ENCODE data around the gene PTBP2. TPM values are rescaled to one million over a fixed set of nuclear protein-coding genes. Genes with fewer than 3 reads are reported as not detected.
"Not testable (repeated sequence)": the region's sequence is repeated elsewhere in the genome, so short reads cannot be mapped to it uniquely, and the experiment has no call there.

PTBP2 gene
- total and polyA plus RNA-seq, 5 donors from 2014 or later: 1.4 to 31.9 (median 3.2) TPM

- Histone ChIP-seq H3K4me3 (ENCODE audit: low read depth, low read length) (no peak overlapping the region), H3K4me1 (ENCODE audit: control insufficient read depth, insufficient read depth, low read length, poor library complexity, severe bottlenecking) (no peaks in the 10 kb centered on the region), H3K36me3 (ENCODE audit: control insufficient read depth, insufficient read depth, low read length) (peaks cover 50% of the 10 kb centered on the region), H3K27ac (ENCODE audit: insufficient read depth, low read length, poor library complexity, severe bottlenecking) (no peak overlapping the region), H3K9me3 (ENCODE audit: control insufficient read depth in 2 of 2, low read length in 2 of 2) (no peaks in the 10 kb centered on the region), H3K27me3 (ENCODE audit: control insufficient read depth, insufficient read depth, low read length) (no peaks in the 10 kb centered on the region)
- DNase-seq (no peak), ATAC-seq (ENCODE audit: low read depth in 2 of 2) (no peak)
- H3K27me3 Mint-ChIP-seq: no peaks in the 10 kb centered on the region
- H3K9me3 Mint-ChIP-seq: no peaks in the 10 kb centered on the region
- H3K27ac Mint-ChIP-seq: no peak overlapping the region
- H3K4me3 Mint-ChIP-seq: no peak overlapping the region
- H3K4me1 Mint-ChIP-seq: peaks cover 0 to 4% (median under 1%) of the 10 kb centered on the region in 4 donors
- peaks cover 28% of the 10 kb centered on the region for H3K36me3 Mint-ChIP-seq
Measured at GRCh38 chr1:96790599-96790998, 69.0 kb downstream of the PTBP2 start.

DNA sequence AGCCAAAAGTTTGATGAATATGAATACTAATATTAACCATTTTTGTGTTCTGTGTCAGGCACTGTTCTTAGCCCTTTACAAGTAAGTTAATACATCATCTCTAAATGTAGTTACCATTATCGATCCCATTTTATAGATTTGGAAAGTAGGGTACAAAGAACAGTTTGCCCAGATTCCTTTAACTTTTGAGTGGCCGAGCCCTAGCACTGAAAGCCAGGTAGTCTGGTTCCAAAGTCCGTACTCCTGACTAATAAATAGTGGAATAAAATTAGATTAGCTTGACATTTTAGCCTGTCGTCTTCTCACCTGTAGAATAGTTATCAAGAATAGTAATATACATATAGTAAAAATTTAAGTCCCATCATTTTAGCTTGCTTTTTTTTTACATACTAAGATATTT is 70.6 kb downstream of the PTBP2 start:
- Mint-ChIP-seq H3K4me3 (no peak overlapping the region), H3K27me3 (no peaks in the 10 kb centered on the region), H3K27ac (no peak overlapping the region), H3K4me1 (peaks cover 0 to 11% (median 5%) of the 10 kb centered on the region in 4 donors), H3K9me3 (no peaks in the 10 kb centered on the region), H3K36me3 (peaks cover 28% of the 10 kb centered on the region)
- no peaks in the 10 kb centered on the region for H3K9me3 ChIP-seq (ENCODE audit: control insufficient read depth in 2 of 2, low read length in 2 of 2)
- no peak for DNase-seq
- H3K27me3 ChIP-seq (ENCODE audit: control insufficient read depth, insufficient read depth, low read length): no peaks in the 10 kb centered on the region
- no peaks in the 10 kb centered on the region for H3K4me1 ChIP-seq (ENCODE audit: control insufficient read depth, insufficient read depth, low read length, poor library complexity, severe bottlenecking)
- no peak overlapping the region for H3K4me3 ChIP-seq (ENCODE audit: low read depth, low read length)
- no peak for ATAC-seq (ENCODE audit: low read depth in 2 of 2)
- H3K36me3 ChIP-seq (ENCODE audit: control insufficient read depth, insufficient read depth, low read length): peaks cover 37% of the 10 kb centered on the region
- H3K27ac ChIP-seq (ENCODE audit: insufficient read depth, low read length, poor library complexity, severe bottlenecking): no peak overlapping the region

DNA sequence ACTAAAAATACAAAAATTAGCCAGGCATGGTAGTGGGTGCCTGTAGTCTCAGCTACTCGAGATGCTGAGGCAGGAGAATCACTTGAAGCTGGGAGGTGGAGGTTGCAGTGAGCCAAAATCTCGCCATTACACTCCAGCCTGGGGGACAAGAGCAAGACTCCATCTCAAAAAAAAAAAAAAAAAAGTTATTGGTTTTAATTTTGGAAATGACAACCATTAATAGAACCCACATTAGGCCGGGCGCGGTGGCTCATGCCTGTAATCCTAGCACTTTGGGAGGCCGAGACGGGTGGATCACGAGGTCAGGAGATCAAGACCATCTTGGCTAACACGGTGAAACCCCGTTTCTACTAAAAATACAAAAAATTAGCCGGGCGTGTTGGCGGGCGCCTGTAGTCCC is 80.1 kb downstream of the PTBP2 start:
- H3K4me3 Mint-ChIP-seq; DNase-seq; H3K9me3 Mint-ChIP-seq; H3K27me3 Mint-ChIP-seq; ATAC-seq (ENCODE audit: low read depth in 2 of 2); H3K27ac Mint-ChIP-seq; H3K4me3 ChIP-seq (ENCODE audit: low read depth, low read length); H3K27ac ChIP-seq (ENCODE audit: insufficient read depth, low read length, poor library complexity, severe bottlenecking); H3K4me1 ChIP-seq (ENCODE audit: control insufficient read depth, insufficient read depth, low read length, poor library complexity, severe bottlenecking); H3K27me3 ChIP-seq (ENCODE audit: control insufficient read depth, insufficient read depth, low read length); H3K9me3 ChIP-seq (ENCODE audit: control insufficient read depth in 2 of 2, low read length in 2 of 2): not testable (repeated sequence)
- H3K36me3 Mint-ChIP-seq: peaks cover 28% of the 10 kb centered on the region
- peaks cover 12% of the 10 kb centered on the region for H3K36me3 ChIP-seq (ENCODE audit: control insufficient read depth, insufficient read depth, low read length)
- peaks cover 21 to 35% (median 26%) of the 10 kb centered on the region in 4 donors for H3K4me1 Mint-ChIP-seq

DNA sequence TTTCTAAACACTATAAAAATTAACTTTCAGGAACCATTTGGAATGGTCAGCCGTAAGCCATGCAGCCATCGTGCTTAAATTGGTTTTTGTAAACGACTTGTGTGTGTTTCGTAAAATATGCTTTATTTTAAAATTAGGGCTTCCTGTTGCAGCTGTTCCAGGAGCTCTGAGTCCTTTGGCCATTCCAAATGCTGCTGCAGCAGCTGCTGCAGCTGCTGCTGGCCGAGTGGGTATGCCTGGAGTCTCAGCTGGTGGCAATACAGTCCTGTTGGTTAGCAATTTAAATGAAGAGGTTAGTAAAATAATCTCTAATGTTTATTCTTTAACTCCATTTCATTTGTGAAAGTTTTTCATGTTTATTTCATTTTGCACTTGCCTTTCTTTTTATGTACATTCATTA is 83.1 kb downstream of the PTBP2 start:
- peaks cover 0 to 1% (median 0%) of the 10 kb centered on the region in 7 donors for H3K9me3 Mint-ChIP-seq
- Histone ChIP-seq H3K27ac (ENCODE audit: insufficient read depth, low read length, poor library complexity, severe bottlenecking) (no peak overlapping the region), H3K9me3 (ENCODE audit: control insufficient read depth in 2 of 2, low read length in 2 of 2) (no peaks in the 10 kb centered on the region), H3K36me3 (ENCODE audit: control insufficient read depth, insufficient read depth, low read length) (peaks cover 13% of the 10 kb centered on the region), H3K4me1 (ENCODE audit: control insufficient read depth, insufficient read depth, low read length, poor library complexity, severe bottlenecking) (no peaks in the 10 kb centered on the region), H3K4me3 (ENCODE audit: low read depth, low read length) (no peak overlapping the region), H3K27me3 (ENCODE audit: control insufficient read depth, insufficient read depth, low read length) (no peaks in the 10 kb centered on the region)
- no peaks in the 10 kb centered on the region for H3K27me3 Mint-ChIP-seq
- H3K4me1 Mint-ChIP-seq: peaks cover 22 to 33% (median 29%) of the 10 kb centered on the region in 4 donors
- no peak overlapping the region for H3K27ac Mint-ChIP-seq
- DNase-seq (no peak), ATAC-seq (ENCODE audit: low read depth in 2 of 2) (no peak)
- peaks cover 27% of the 10 kb centered on the region for H3K36me3 Mint-ChIP-seq
- H3K4me3 Mint-ChIP-seq: no peak overlapping the region

- H3K9me3 Mint-ChIP-seq: peaks cover 0 to 1% (median 0%) of the 10 kb centered on the region in 7 donors
- H3K4me3 Mint-ChIP-seq: no peak overlapping the region
- Histone ChIP-seq H3K4me3 (ENCODE audit: low read depth, low read length) (no peak overlapping the region), H3K36me3 (ENCODE audit: control insufficient read depth, insufficient read depth, low read length) (peaks cover 32% of the 10 kb centered on the region), H3K27me3 (ENCODE audit: control insufficient read depth, insufficient read depth, low read length) (no peaks in the 10 kb centered on the region), H3K27ac (ENCODE audit: insufficient read depth, low read length, poor library complexity, severe bottlenecking) (no peak overlapping the region), H3K4me1 (ENCODE audit: control insufficient read depth, insufficient read depth, low read length, poor library complexity, severe bottlenecking) (no peaks in the 10 kb centered on the region), H3K9me3 (ENCODE audit: control insufficient read depth in 2 of 2, low read length in 2 of 2) (no peaks in the 10 kb centered on the region)
- H3K4me1 Mint-ChIP-seq: peaks cover 16 to 24% (median 19%) of the 10 kb centered on the region in 4 donors
- no peak for ATAC-seq (ENCODE audit: low read depth in 2 of 2)
- peaks cover 41% of the 10 kb centered on the region for H3K36me3 Mint-ChIP-seq
- DNase-seq: no peak
- no peaks in the 10 kb centered on the region for H3K27me3 Mint-ChIP-seq
- no peak overlapping the region for H3K27ac Mint-ChIP-seq
Measured at GRCh38 chr1:96808191-96808590, 86.6 kb downstream of the PTBP2 start.

DNA sequence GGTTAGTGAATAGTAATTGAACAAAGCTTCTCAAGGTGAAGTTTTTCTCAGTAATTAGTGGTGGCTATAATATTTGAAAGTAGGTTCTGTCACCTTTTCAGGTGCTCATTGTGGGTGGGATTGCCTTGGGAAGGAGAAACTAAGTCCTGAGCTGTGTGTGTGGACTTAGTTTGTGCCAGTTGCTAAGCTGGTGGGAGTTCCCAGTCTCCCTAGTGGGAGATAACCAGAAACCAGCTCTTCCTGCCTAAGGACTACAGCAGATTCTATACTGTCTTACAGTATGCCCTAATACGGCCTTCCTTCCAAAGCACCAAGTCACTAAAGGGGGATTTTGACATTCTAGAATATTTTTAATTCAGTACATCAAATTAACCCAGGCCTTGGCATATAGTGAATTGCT is 94.3 kb downstream of the PTBP2 start:
- H3K4me3 Mint-ChIP-seq: no peak overlapping the region
- no peaks in the 10 kb centered on the region for H3K9me3 Mint-ChIP-seq
- ATAC-seq (ENCODE audit: low read depth in 2 of 2): no peak
- no peak overlapping the region for H3K27ac Mint-ChIP-seq
- no peak for DNase-seq
- Histone ChIP-seq H3K9me3 (ENCODE audit: control insufficient read depth in 2 of 2, low read length in 2 of 2) (no peaks in the 10 kb centered on the region), H3K27me3 (ENCODE audit: control insufficient read depth, insufficient read depth, low read length) (no peaks in the 10 kb centered on the region), H3K36me3 (ENCODE audit: control insufficient read depth, insufficient read depth, low read length) (peaks cover 24% of the 10 kb centered on the region), H3K4me1 (ENCODE audit: control insufficient read depth, insufficient read depth, low read length, poor library complexity, severe bottlenecking) (no peaks in the 10 kb centered on the region), H3K27ac (ENCODE audit: insufficient read depth, low read length, poor library complexity, severe bottlenecking) (no peak overlapping the region), H3K4me3 (ENCODE audit: low read depth, low read length) (no peak overlapping the region)
- peaks cover 23% of the 10 kb centered on the region for H3K36me3 Mint-ChIP-seq
- no peaks in the 10 kb centered on the region for H3K27me3 Mint-ChIP-seq
- peaks cover 0 to 5% (median 2%) of the 10 kb centered on the region in 4 donors for H3K4me1 Mint-ChIP-seq

DNA sequence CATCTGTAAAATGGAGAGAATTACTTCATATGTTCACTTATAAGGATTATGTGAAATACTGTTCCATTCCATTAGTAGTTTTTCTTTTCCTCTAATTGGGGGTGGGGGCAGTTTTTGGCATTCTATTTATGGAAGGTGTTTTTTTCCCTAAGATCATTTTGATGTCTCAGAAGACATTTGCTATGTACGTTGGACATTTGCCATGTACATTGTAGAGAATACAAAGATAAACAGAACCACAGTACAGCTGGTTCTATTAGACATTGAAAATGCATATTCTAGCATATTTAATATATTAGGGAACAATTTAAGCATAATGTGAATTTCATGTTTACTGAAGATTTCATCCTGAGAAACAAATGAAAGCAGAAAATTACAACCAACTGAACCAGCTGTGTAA is 98.5 kb downstream of the PTBP2 start:
- no peak overlapping the region for H3K4me3 Mint-ChIP-seq
- DNase-seq: no peak
- ATAC-seq (ENCODE audit: low read depth in 2 of 2): no peak
- peaks cover 7% of the 10 kb centered on the region for H3K36me3 Mint-ChIP-seq
- Histone ChIP-seq H3K4me1 (ENCODE audit: control insufficient read depth, insufficient read depth, low read length, poor library complexity, severe bottlenecking) (no peaks in the 10 kb centered on the region), H3K27ac (ENCODE audit: insufficient read depth, low read length, poor library complexity, severe bottlenecking) (no peak overlapping the region), H3K9me3 (ENCODE audit: control insufficient read depth in 2 of 2, low read length in 2 of 2) (no peaks in the 10 kb centered on the region), H3K27me3 (ENCODE audit: control insufficient read depth, insufficient read depth, low read length) (no peaks in the 10 kb centered on the region), H3K4me3 (ENCODE audit: low read depth, low read length) (no peak overlapping the region), H3K36me3 (ENCODE audit: control insufficient read depth, insufficient read depth, low read length) (no peaks in the 10 kb centered on the region)
- peaks cover 0 to 4% (median 2%) of the 10 kb centered on the region in 4 donors for H3K4me1 Mint-ChIP-seq
- H3K27ac Mint-ChIP-seq: peak overlapping the region in 1 of 3 donors; percentile 3
- no peaks in the 10 kb centered on the region for H3K27me3 Mint-ChIP-seq
- H3K9me3 Mint-ChIP-seq: no peaks in the 10 kb centered on the region

DNA sequence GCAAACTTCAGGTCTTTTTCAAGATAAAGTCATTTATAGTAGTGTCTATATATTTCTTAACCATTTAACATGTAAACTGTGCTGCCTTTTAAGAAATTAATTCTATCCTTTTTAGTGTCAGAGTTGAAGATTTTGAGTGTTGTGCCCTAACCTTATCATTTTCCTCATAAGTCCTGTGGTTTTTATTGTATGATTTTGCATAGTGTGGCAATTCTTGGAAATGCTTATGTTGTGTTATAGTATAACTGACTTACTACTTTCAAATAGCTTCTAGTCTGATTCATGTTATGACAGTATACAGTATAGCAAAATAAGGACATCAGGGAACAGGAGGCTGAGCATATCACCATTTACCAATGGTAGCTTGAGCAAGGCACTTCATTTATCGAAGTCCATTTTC is 99.1 kb downstream of the PTBP2 start:
- ATAC-seq (ENCODE audit: low read depth in 2 of 2) (no peak), DNase-seq (peak in 1 of 3 donors; percentile 10)
- no peaks in the 10 kb centered on the region for H3K9me3 Mint-ChIP-seq
- peaks cover 0 to 4% (median 2%) of the 10 kb centered on the region in 4 donors for H3K4me1 Mint-ChIP-seq
- Histone ChIP-seq H3K27me3 (ENCODE audit: control insufficient read depth, insufficient read depth, low read length) (no peaks in the 10 kb centered on the region), H3K36me3 (ENCODE audit: control insufficient read depth, insufficient read depth, low read length) (no peaks in the 10 kb centered on the region), H3K4me1 (ENCODE audit: control insufficient read depth, insufficient read depth, low read length, poor library complexity, severe bottlenecking) (no peaks in the 10 kb centered on the region), H3K4me3 (ENCODE audit: low read depth, low read length) (no peak overlapping the region), H3K9me3 (ENCODE audit: control insufficient read depth in 2 of 2, low read length in 2 of 2) (no peaks in the 10 kb centered on the region), H3K27ac (ENCODE audit: insufficient read depth, low read length, poor library complexity, severe bottlenecking) (no peak overlapping the region)
- no peak overlapping the region for H3K4me3 Mint-ChIP-seq
- no peaks in the 10 kb centered on the region for H3K27me3 Mint-ChIP-seq
- H3K27ac Mint-ChIP-seq: peak overlapping the region in 2 of 3 donors; percentile 3 to 39
- H3K36me3 Mint-ChIP-seq: peaks cover 5% of the 10 kb centered on the region
